ENCODE results near the gene RBBP8NL.

DNA sequence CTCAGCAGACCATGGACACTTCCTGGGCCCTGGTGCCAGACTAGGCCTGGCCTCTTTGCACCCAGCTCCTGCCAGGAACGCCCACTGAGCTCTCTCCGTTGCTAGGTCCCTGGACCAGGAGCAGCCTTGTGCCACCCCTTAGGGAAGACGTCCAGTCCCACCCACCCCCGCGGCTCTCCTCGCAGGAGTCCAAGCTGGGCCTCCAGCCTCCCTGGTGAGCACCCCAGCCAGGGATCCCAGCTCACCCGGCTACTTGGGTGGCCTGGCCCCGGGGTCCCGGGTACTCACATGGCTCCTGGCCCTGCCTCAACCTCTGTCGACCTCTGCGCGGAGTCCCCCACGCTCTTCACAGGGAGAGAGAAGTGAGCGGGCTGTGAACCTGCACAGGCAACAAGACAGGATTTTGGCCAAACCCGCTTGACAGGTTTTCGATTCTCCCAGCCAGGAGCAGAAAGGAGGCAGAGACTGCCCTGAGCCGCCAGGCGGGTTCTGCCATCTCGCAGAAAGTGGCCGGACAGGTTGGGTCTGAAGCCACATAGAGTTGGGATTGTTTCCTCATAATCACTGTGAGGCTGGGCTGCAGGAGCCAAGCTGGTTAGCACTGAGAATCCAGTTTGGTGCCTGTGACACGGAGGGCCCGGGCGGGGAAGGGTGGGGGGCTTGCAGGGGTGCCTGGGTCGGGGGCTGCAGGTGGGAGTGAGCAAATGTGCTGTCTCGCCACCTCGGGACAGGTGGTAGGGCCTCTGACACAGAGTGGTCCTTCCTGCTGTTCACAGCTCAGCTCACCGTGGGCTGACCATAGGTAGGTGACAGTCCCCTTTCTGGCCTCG is at the start of gene RBBP8NL:
- TF ChIP-seq POLR2A (IDR thresholded peaks at IDR 0.05; ENCODE audit: low read depth) (no peak), EP300 (IDR thresholded peaks at IDR 0.05) (no peak)

All from esophagus muscularis mucosa (tissue), 2 donors.